Measurements from ENCODE around the gene RAI14.

DNA sequence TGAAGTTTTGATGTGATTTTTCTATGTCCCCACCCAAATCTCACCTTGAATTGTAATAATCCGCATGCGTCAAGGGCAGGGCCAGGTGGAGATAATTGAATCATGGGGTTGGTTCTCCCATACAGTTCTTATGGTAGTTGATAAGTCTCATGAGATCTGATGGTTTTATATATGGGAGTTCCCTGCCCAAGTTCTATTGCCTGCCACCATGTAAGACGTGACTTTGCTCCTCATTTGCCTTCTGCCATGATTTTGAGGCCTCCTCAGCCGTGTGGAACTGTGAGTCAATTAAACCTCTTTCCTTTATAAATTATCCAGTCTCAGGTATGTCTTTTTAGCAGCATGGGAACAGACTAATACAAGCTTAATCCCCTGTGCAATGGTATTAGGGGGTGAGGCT is 25.5 kb upstream of the RAI14 start:
- TF ChIP-seq EZH2 (IDR thresholded peaks at IDR 0.05; ENCODE audit: low read depth): no peak
- TF ChIP-seq, protein P1, sequence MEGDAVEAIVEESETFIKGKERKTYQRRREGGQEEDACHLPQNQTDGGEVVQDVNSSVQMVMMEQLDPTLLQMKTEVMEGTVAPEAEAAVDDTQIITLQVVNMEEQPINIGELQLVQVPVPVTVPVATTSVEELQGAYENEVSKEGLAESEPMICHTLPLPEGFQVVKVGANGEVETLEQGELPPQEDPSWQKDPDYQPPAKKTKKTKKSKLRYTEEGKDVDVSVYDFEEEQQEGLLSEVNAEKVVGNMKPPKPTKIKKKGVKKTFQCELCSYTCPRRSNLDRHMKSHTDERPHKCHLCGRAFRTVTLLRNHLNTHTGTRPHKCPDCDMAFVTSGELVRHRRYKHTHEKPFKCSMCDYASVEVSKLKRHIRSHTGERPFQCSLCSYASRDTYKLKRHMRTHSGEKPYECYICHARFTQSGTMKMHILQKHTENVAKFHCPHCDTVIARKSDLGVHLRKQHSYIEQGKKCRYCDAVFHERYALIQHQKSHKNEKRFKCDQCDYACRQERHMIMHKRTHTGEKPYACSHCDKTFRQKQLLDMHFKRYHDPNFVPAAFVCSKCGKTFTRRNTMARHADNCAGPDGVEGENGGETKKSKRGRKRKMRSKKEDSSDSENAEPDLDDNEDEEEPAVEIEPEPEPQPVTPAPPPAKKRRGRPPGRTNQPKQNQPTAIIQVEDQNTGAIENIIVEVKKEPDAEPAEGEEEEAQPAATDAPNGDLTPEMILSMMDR (conservative IDR thresholded peaks at IDR 0.05): no peak
